Astrocyte (in vitro differentiated cells and primary cell): Measurements from ENCODE around the gene SPAG9. TPM values are rescaled to one million over a fixed set of nuclear protein-coding genes. Genes with fewer than 3 reads are reported as not detected.

Experiments
- DNase-seq: peaks from one replicate; pipeline ENCODE4 v3.0.0-alpha.2; 2010; ENCODE audit warnings: low read depth
- FAIRE-seq: peaks from 2 replicates; lab custom pipeline; 2011; peaks lifted over from hg19 to GRCh38; lab: Jason Lieb, UNC
- H2AFZ ChIP-seq: 2 replicates; pipeline ENCODE4 v1.6.0; 2012; ENCODE audit warnings: low read depth, low read length, inconsistent platforms
- H3K27ac ChIP-seq: 2 replicates; pipeline ENCODE4 v1.5.1; 2011; ENCODE audit warnings: low read depth, low read length, inconsistent platforms
- H3K27me3 ChIP-seq: 2 replicates; pipeline ENCODE4 v1.6.0; 2011; ENCODE audit warnings: low read length, inconsistent platforms; ENCODE audit not compliant: insufficient read depth
- H3K36me3 ChIP-seq: 2 replicates; pipeline ENCODE4 v1.5.1; 2011; ENCODE audit warnings: low read length, inconsistent platforms; ENCODE audit not compliant: insufficient read depth
- H3K4me1 ChIP-seq: 2 replicates; pipeline ENCODE4 v1.5.1; 2011; ENCODE audit warnings: low read length, inconsistent platforms; ENCODE audit not compliant: insufficient read depth
- H3K4me2 ChIP-seq: 2 replicates; pipeline ENCODE4 v1.6.0; 2012; ENCODE audit warnings: low read length, inconsistent platforms
- H3K4me3 ChIP-seq: 2 replicates; pipeline ENCODE4 v1.5.1; 2011; ENCODE audit warnings: low read depth, mild to moderate bottlenecking, low read length, inconsistent platforms; ENCODE audit not compliant: insufficient read depth
- H3K79me2 ChIP-seq: 2 replicates; pipeline ENCODE4 v1.6.0; 2012; ENCODE audit warnings: mild to moderate bottlenecking, low read length, inconsistent platforms; ENCODE audit not compliant: insufficient read depth
- H3K9ac ChIP-seq: 2 replicates; pipeline ENCODE4 v1.6.0; 2012; ENCODE audit warnings: mild to moderate bottlenecking, low read length, inconsistent platforms
- H3K9me3 ChIP-seq: 2 replicates; pipeline ENCODE4 v1.5.1; 2012; ENCODE audit warnings: low read depth, mild to moderate bottlenecking, low read length, inconsistent platforms; ENCODE audit not compliant: insufficient read depth
- H4K20me1 ChIP-seq: 2 replicates; pipeline ENCODE4 v1.6.0; 2012; ENCODE audit warnings: low read length, inconsistent platforms; ENCODE audit not compliant: insufficient read depth
- H3K27ac Mint-ChIP-seq: one replicate; pipeline ENCODE4 v1.8.0; 2021; ENCODE audit warnings: mild to moderate bottlenecking, mixed read lengths; ENCODE audit not compliant: unreplicated experiment
- H3K27me3 Mint-ChIP-seq: one replicate; pipeline ENCODE4 v1.8.0; 2021; ENCODE audit warnings: low read depth, mixed read lengths; ENCODE audit not compliant: unreplicated experiment
- H3K36me3 Mint-ChIP-seq: one replicate; pipeline ENCODE4 v1.8.0; 2021; ENCODE audit warnings: low read depth, mixed read lengths; ENCODE audit not compliant: unreplicated experiment
- H3K4me1 Mint-ChIP-seq: one replicate; pipeline ENCODE4 v1.8.0; 2021; ENCODE audit warnings: low read depth, mixed read lengths; ENCODE audit not compliant: unreplicated experiment
- H3K4me3 Mint-ChIP-seq: one replicate; pipeline ENCODE4 v1.8.0; 2021; ENCODE audit warnings: mild to moderate bottlenecking, moderate library complexity, mixed read lengths; ENCODE audit not compliant: unreplicated experiment
- H3K9me3 Mint-ChIP-seq: one replicate; pipeline ENCODE4 v1.8.0; 2021; ENCODE audit warnings: mild to moderate bottlenecking, mixed read lengths; ENCODE audit not compliant: unreplicated experiment
- CTCF ChIP-seq: IDR thresholded peaks from 2 replicates; pipeline ENCODE4 v1.5.1; 2011; ENCODE audit warnings: low read depth, mild to moderate bottlenecking, inconsistent platforms, low read length, moderate library complexity; ENCODE audit not compliant: insufficient read depth
- EZH2 ChIP-seq: IDR thresholded peaks from 2 replicates; pipeline ENCODE4 v1.6.1; 2012; ENCODE audit warnings: mild to moderate bottlenecking, low read length, inconsistent platforms; ENCODE audit not compliant: insufficient read depth
- total RNA-seq: library from RNA; stranded (reverse); gene quantifications from 2 replicates; pipeline ENCODE4 v1.2.1, GENCODE V29; 2021

The SPAG9 gene
- total RNA-seq, 1 donor from 2014 or later, result 102 TPM

- peak overlapping the region; percentile 89 for H2AFZ ChIP-seq
- TF ChIP-seq EZH2 (no peak), CTCF (no peak)
- peak overlapping the region; percentile 95 for H3K27ac Mint-ChIP-seq
- peak; percentile 22 for DNase-seq
- H3K36me3 Mint-ChIP-seq, result no peaks in the 10 kb centered on the region
- H3K9me3 Mint-ChIP-seq, result no peaks in the 10 kb centered on the region
- H3K79me2 ChIP-seq, result peaks cover 51% of the 10 kb centered on the region
- peak overlapping the region; percentile 93 for H3K4me3 Mint-ChIP-seq
- H3K4me2 ChIP-seq, result peak overlapping the region; percentile 86
- peaks cover 47% of the 10 kb centered on the region for H4K20me1 ChIP-seq
- H3K4me3 ChIP-seq, result peak overlapping the region; percentile 89
- peaks cover 22% of the 10 kb centered on the region for H3K4me1 Mint-ChIP-seq
- peak overlapping the region; percentile 96 for H3K9ac ChIP-seq
- no peaks in the 10 kb centered on the region for H3K27me3 Mint-ChIP-seq
- peak overlapping the region; percentile 89 for H3K27ac ChIP-seq
- peaks cover 28% of the 10 kb centered on the region for H3K4me1 ChIP-seq
- no peaks in the 10 kb centered on the region for H3K27me3 ChIP-seq
- no peaks in the 10 kb centered on the region for H3K36me3 ChIP-seq
- no peaks in the 10 kb centered on the region for H3K9me3 ChIP-seq
- FAIRE-seq, result no peak
These were observed 320 bp downstream of the SPAG9 start for GRCh38 chr17:51120357-51120738.

- peak overlapping the region; percentile 93 for H3K4me3 Mint-ChIP-seq
- FAIRE-seq (no peak), DNase-seq (peak; percentile 31)
- peaks cover 22% of the 10 kb centered on the region for H3K4me1 Mint-ChIP-seq
- Histone ChIP-seq H3K4me1 (peaks cover 28% of the 10 kb centered on the region), H3K9me3 (no peaks in the 10 kb centered on the region), H4K20me1 (peaks cover 53% of the 10 kb centered on the region), H3K36me3 (no peaks in the 10 kb centered on the region), H3K27ac (peak overlapping the region; percentile 89), H3K4me3 (peak overlapping the region; percentile 89), H3K79me2 (peaks cover 58% of the 10 kb centered on the region), H3K27me3 (no peaks in the 10 kb centered on the region), H2AFZ (peak overlapping the region; percentile 89), H3K9ac (peak overlapping the region; percentile 96), H3K4me2 (peak overlapping the region; percentile 86)
- H3K27ac Mint-ChIP-seq, result peak overlapping the region; percentile 95
- no peaks in the 10 kb centered on the region for H3K36me3 Mint-ChIP-seq
- H3K27me3 Mint-ChIP-seq, result no peaks in the 10 kb centered on the region
- no peaks in the 10 kb centered on the region for H3K9me3 Mint-ChIP-seq
- TF ChIP-seq CTCF (no peak), EZH2 (no peak)
These were observed 982 bp downstream of the SPAG9 start for GRCh38 chr17:51119415-51120356.
